Measurements from ENCODE around the gene VTI1B. TPM values are rescaled to one million over a fixed set of nuclear protein-coding genes. Genes with fewer than 3 reads are reported as not detected.

VTI1B gene
- total and polyA plus RNA-seq, 2 of the 4 experiments (the other 2 are of a cell fraction): 61.8 to 90.2 TPM

DNA sequence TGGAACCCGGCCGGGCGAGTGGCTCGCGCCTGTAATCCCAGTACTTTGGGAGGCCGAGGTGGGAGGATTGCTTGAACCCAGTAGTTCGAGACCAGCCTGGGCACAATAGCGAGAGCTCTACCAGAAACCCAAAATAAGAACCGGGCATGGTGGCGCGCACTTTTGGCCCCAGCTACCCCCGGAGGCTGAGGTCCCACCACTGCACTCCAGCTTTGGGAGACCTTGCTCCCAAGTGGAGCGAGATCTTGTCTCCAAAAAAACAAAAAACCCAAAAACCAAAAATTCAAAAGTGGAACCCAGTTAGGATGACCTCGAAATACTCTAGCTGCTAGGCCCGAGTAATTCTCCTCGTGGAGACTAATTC lies 769 bp upstream of the VTI1B start:
- WGBS, 2 experiments (ENCODE audit: extremely low coverage in 2 of 2, insufficient read length in 1 of 2): 8% methylated on average over 8 of the region's 16 CpGs; no CpG with 5 or more reads in 1 of the 2 experiments
- in situ Hi-C loops (cut with MboI; ENCODE audit: low sequenced_read_pairs): no loop called here
- Histone ChIP-seq H4K8ac (ENCODE audit: low read depth in 2 of 2, low read length in 2 of 2) (peak overlapping the region; percentile 85 to 98; a peak in 3 of 4 replicates), H3K36me3 (ENCODE audit: control insufficient read depth, insufficient read depth, low read length) (peaks cover 7% of the 10 kb centered on the region), H2AK9ac (replicated peaks; ENCODE audit: low read depth, low read length, poor library complexity) (peak overlapping the region; percentile 88), H2BK120ac (ENCODE audit: low read depth, low read length) (no peak overlapping the region), H3K9me3 (ENCODE audit: control insufficient read depth, insufficient read depth, low read length) (no peaks in the 10 kb centered on the region), H3K79me1 (ENCODE audit: low read depth in 1 of 2, low read length in 2 of 2) (peaks cover 24 to 63% of the 10 kb centered on the region in 2 experiments), H3K27ac (ENCODE audit: insufficient read depth, low read length) (peak overlapping the region; percentile 75), H3K14ac (replicated peaks; ENCODE audit: low read depth, low read length) (peak overlapping the region; percentile 95), H4K20me1 (ENCODE audit: insufficient read depth, low read length) (peaks cover 26% of the 10 kb centered on the region), H2AFZ (replicated peaks; ENCODE audit: low read length, poor library complexity) (peak overlapping the region; percentile 100), H3K4me1 (ENCODE audit: control insufficient read depth, insufficient read depth, low read length) (peaks cover 3% of the 10 kb centered on the region; the same call in 1 of the 2 replicates), H4K5ac (ENCODE audit: low read depth, low read length) (peak overlapping the region; percentile 36), H3K23ac (ENCODE audit: low read depth, low read length) (peak overlapping the region; percentile 65; the same call in 1 of the 2 replicates), H2BK5ac (ENCODE audit: low read depth, low read length, poor library complexity, severe bottlenecking) (peak overlapping the region; percentile 46), H2BK15ac (ENCODE audit: low read depth, low read length) (no peak overlapping the region), H3K18ac (ENCODE audit: low read depth, low read length) (no peak overlapping the region), H4K91ac (ENCODE audit: insufficient read depth, low read depth, low read length) (no peak overlapping the region), H2BK20ac (ENCODE audit: low read depth, low read length) (no peak overlapping the region), H3K56ac (ENCODE audit: extremely low read depth, insufficient read depth, low read length) (0 out of 2 replicates have a peak overlapping the region, but pooled peaks have one; percentile 9), H3K9me1 (ENCODE audit: insufficient read depth, low read length) (peaks cover 9% of the 10 kb centered on the region), H2AK5ac (ENCODE audit: low read depth, low read length) (no peak overlapping the region), H3K9ac (ENCODE audit: low read depth, low read length) (peak overlapping the region; percentile 86), H3K4me3 (ENCODE audit: insufficient read depth, low read depth, low read length) (peak overlapping the region; percentile 78), H3K27me3 (ENCODE audit: control insufficient read depth, insufficient read depth, low read length) (no peaks in the 10 kb centered on the region), H3K4ac (ENCODE audit: low read depth, low read length) (peak overlapping the region; percentile 93), H3K4me2 (ENCODE audit: low read depth, low read length) (peak overlapping the region; percentile 81)
- POLR2A ChIA-PET (ENCODE audit: unreplicated experiment): interaction anchor here (0.6 kb wide), 1 partner anchor 41 kb away, joined by 4 read pairs; no protein-coding TSS in a partner anchor
- BruUV-seq (replicated peaks): no TSS peak
- DNase-seq (no peak), ATAC-seq (ENCODE audit: low read depth) (no peak)
- TF ChIP-seq, protein P1, sequence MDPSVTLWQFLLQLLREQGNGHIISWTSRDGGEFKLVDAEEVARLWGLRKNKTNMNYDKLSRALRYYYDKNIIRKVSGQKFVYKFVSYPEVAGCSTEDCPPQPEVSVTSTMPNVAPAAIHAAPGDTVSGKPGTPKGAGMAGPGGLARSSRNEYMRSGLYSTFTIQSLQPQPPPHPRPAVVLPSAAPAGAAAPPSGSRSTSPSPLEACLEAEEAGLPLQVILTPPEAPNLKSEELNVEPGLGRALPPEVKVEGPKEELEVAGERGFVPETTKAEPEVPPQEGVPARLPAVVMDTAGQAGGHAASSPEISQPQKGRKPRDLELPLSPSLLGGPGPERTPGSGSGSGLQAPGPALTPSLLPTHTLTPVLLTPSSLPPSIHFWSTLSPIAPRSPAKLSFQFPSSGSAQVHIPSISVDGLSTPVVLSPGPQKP (IDR thresholded peaks at IDR 0.05; ENCODE audit: borderline replicate concordance, low read depth, low read length): no peak
- no peak for TF ChIP-seq MXI1 (IDR thresholded peaks at IDR 0.05; ENCODE audit: borderline replicate concordance, low read depth, low read length)
- no peak for TF ChIP-seq MAZ (IDR thresholded peaks at IDR 0.05; ENCODE audit: borderline replicate concordance, low read depth, low read length)
- TF ChIP-seq MAFK (IDR thresholded peaks at IDR 0.05; ENCODE audit: low read depth, low read length): no peak
- TF ChIP-seq, protein P2, sequence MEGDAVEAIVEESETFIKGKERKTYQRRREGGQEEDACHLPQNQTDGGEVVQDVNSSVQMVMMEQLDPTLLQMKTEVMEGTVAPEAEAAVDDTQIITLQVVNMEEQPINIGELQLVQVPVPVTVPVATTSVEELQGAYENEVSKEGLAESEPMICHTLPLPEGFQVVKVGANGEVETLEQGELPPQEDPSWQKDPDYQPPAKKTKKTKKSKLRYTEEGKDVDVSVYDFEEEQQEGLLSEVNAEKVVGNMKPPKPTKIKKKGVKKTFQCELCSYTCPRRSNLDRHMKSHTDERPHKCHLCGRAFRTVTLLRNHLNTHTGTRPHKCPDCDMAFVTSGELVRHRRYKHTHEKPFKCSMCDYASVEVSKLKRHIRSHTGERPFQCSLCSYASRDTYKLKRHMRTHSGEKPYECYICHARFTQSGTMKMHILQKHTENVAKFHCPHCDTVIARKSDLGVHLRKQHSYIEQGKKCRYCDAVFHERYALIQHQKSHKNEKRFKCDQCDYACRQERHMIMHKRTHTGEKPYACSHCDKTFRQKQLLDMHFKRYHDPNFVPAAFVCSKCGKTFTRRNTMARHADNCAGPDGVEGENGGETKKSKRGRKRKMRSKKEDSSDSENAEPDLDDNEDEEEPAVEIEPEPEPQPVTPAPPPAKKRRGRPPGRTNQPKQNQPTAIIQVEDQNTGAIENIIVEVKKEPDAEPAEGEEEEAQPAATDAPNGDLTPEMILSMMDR (conservative IDR thresholded peaks at IDR 0.05; ENCODE audit: low read depth, low read length): no peak
- TF ChIP-seq FOS (IDR thresholded peaks at IDR 0.05; ENCODE audit: low read depth, low read length): no peak
- no peak for TF ChIP-seq BHLHE40 (IDR thresholded peaks at IDR 0.05; ENCODE audit: low read depth, low read length)
- TF ChIP-seq CEBPB (IDR thresholded peaks at IDR 0.05; ENCODE audit: low read depth, low read length): no peak
- TF ChIP-seq POLR2A (IDR thresholded peaks at IDR 0.05; ENCODE audit: low read depth, low read length): no peak
- TF ChIP-seq NFE2L2 (IDR thresholded peaks at IDR 0.05; ENCODE audit: low read depth, low read length): no peak
- TF ChIP-seq SMC3 (IDR thresholded peaks at IDR 0.05; ENCODE audit: low read depth, low read length): no peak
- TF ChIP-seq CHD1 (IDR thresholded peaks at IDR 0.05; ENCODE audit: low read depth, low read length): no peak
- no peak for TF ChIP-seq RCOR1 (IDR thresholded peaks at IDR 0.05; ENCODE audit: insufficient replicate concordance, low read length)
- TF ChIP-seq RAD21 (IDR thresholded peaks at IDR 0.05; ENCODE audit: low read length): no peak
- CTCF ChIA-PET: no interaction called here
- dilution Hi-C loops (cut with HindIII; ENCODE audit: low sequenced_read_pairs, unreplicated experiment): no loop called here
- intact Hi-C loops (cut with micrococcal nuclease): no loop called here

Data from IMR-90 (cell line).